G401.6 (cell line): ENCODE measurements around the gene ST6GAL1.

Source experiments
- FAIRE-seq: peaks from 2 replicates; lab custom pipeline; 2012; peaks lifted over from hg19 to GRCh38; lab: Jason Lieb, UNC

The ST6GAL1 gene

GRCh38 chr3:187122261-187122660 is 191.9 kb downstream of the ST6GAL1 start:
- FAIRE-seq: no peak

GRCh38 chr3:187125319-187126031 is 195.1 kb downstream of the ST6GAL1 start:
- FAIRE-seq: no peak
